Anterior cingulate cortex (tissue), 58 donors: ENCODE data around the gene CHD9NB.
A peak's percentile ranks its signal among the peaks of the same experiment; 100 is the strongest.
"Not testable (repeated sequence)": the region's sequence is repeated elsewhere in the genome, so short reads cannot be mapped to it uniquely, and the experiment has no call there.

Source experiments
- DNase-seq, 58 donors: peaks; one replicate each; lab custom pipeline; 2025; lab: John Stamatoyannopoulos, UW

Gene CHD9NB

DNA sequence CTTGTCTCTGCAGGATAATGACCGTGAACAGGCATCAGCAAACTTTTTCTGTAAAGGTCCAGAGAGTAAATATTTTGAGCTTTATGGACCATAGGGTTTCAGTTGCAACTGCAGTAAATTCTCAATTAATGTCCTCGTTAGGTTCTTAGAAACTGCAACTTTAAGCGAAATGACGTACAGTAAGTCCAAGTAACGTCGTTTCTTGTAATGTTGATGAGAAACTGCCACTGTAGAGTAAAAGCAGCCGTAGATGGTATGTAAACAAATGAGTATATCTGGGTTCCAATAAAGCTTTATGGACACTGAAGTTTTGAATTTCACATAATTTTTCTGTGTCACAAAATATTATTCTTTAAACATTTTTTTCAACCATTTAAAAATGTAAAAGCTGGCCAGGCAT is 7.0 kb upstream of the CHD9NB start:
- DNase-seq: no peak

DNA sequence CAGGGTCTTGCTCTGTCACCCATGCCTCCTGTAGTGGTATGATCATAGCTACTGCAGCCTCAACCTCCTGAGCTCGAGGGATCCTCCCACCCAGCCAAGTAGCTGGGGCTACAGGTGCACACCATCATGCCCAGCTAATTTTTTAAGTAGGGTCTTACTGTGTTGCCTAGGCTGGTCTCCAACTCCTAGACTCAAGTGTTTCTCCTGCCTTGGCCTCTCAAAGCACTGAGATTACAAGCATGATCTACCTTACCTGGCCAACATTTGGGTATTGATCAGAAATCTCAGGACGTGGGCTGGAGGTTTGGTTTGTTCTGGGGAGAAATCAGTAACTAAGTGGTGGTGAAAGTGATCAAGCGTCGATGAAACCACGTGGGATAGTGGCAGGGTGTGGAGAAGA is 6.2 kb upstream of the CHD9NB start:
- no peak for DNase-seq

DNA sequence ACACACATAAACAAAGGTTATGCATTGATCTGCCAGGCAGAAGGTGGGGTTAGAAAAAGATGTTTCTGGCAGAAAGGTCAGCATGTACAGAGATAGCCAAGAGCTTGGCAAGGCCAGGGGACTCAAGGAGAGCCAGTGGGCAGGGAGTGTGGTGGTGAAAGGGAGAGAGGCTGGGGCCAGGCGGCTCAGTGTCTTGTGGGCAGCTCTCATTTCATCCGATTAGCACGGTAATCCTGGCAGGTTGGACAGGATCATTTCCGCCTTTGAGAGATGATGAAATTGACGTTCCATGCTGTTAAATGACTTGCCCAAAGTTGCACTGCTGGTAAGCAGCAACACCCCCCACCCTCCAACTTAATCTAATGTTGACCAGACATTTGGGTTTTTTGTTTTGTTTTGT is 5.7 kb upstream of the CHD9NB start:
- DNase-seq: no peak

DNA sequence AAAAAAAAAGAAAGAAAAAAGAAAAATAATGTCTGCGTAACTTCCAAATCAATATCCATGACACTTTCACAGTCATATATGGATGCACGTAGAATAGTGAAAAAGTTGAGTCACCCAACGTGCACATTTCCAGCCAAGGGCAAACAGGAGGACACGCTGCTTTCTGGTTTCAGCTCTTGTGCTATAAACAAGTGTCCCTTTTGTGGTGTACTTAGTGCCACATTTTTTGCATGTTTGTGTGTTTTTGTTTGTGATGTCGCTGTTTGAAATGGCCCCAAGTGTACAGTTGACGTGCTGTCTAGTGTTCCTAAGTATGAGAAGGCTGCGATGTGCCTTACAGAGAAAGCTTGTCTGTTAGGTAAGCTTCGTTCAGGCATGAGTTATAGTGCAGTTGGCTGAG is 5.0 kb upstream of the CHD9NB start:
- DNase-seq: no peak

DNA sequence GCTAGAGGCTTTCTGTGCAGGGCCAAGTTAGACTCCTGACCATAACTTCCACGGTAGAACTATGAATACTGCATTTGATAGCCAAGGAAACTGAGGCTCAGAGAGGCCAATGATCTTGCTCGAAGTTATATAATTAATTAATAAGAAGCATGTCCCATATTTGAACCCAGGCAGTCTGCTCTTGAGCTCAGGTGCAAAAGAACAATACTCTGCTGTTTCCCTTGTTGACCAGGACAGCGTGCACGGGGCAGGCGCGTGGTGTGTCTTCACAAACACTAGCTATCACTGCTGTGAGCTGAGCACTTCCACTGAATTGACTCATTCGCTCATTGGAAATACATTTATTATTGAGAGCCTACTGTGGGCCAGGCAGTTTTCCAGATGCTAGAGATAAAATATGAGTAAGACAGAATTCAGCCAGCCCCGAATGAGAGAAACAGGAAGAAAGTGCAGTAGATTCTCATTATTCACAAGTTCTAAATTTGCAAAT is 3.7 kb upstream of the CHD9NB start:
- DNase-seq: peak in 2 of 58 donors; percentile 3 to 25

DNA sequence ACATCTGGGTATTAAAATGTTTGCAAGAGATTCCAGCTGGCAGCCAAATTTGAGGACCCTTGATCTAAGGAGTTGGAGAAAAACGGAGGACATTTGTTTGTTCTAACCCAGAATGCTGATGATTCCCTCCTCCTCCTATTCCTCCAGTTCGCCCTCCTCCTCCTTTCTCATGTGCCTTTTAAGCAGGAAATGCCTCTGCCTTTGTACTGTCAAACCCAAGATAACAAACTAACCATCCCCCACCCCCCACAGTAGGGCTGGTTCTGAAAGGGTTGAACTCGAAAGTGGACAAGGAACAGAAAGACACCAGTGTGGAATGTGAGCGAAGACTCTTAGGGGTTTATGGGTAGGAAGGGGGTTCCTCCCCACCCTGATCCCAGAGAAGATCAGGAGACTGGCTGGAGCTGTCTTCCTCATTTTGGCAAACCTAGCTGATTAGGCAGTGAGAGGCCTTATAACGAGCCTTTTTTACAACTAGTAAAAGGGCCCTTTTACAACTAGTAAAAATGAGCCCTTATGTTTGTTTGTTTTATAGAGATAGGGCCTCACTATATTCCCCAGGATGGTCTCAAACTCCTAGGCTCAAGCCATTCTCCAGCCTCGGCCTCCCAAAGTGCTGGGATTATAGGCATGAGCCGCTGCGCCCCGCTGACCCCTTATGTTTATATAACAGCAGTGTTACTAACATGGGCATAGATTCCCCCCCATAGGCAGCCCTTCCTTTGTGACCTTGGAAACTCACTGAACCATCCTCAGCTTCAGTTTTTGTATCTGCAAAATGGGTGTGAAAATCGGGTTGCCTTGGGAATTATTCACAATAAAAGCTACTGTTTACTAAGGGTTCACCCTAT is 3.1 kb upstream of the CHD9NB start:
- peak in 14 of 58 donors; percentile 14 to 67 (median 37) for DNase-seq

DNA sequence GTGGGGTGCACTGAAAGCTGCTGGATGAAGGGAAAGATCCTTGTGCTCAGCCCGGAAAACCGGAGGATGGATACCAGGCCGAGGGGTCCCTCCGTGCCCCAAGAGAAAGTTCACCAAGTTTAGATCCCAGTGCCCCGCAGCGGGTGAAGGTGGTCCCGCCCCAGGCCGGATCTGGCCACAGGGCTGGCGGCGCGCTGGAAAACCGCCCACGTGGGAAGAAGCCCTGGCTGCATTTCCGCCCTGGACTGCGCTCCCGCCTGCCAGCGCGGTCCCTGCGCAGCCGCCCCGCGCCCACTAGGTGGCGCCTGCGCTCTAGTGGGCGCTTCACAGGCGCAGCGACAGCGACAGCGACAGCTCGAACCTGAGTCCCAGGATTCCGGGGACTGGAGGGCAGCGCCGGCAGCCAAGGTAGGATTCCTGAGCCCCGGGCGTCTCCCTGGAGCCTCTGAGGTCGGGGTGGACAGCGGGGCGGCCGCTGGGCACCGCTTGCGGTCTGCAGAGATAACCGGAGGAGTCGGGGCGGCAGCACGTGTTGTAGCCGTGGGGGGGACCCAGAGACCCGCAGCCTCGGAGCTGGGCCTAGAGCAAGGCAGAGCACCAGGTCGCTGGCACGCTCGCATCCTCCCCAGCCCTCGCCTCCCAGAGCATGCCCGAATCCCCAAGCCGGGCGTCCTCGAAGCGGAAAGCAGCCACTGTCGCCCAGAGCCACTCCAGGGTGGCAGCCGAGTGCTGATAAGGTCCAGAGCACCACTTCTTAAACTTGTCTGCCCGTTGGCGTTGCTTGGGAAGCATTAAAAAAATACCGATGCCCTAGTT is 2.2 kb upstream of the CHD9NB start, which contains the start of gene CHD9:
TSS of gene CHD9 (plus strand) at position 322 of the 816 bp plus-strand sequence. CDS start 101,099 bp downstream, outside the sequence.
- DNase-seq: peak; percentile 8 to 95 (median 80)

DNA sequence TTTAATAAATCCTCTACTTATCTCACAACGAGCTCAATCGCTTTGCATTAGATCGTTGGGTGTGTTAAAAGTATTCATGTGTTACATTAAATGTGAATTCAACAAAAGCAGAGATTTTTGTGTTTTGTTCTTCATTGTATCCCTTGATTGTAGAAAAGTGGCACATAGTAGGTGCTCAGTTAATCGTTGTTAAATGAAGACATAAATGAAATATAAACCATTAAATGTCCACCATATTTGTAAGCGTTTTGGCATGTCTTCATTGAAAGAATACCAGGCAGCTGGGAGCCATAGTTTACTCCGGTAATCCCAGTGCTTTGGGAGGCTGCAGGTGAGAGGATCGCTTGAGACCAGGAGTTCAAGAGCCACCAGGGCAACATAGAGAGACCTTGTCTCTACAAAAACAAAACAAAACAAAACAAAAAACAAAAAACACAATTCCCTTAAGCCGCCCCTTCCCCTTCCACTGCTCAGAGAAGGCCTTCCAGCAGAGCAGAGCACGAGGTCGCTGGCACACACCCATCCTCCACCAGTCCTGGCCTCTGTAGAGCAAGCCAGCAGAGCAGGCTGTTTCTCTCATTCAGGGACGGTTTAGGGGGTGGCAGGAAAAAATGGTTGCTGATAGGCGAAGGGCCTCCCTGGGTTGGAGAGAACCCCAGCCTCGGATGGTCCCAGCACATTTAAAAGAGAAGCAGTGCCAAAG is 1.4 kb upstream of the CHD9NB start:
- DNase-seq: peak in 10 of 58 donors; percentile 10 to 47 (median 30)

DNA sequence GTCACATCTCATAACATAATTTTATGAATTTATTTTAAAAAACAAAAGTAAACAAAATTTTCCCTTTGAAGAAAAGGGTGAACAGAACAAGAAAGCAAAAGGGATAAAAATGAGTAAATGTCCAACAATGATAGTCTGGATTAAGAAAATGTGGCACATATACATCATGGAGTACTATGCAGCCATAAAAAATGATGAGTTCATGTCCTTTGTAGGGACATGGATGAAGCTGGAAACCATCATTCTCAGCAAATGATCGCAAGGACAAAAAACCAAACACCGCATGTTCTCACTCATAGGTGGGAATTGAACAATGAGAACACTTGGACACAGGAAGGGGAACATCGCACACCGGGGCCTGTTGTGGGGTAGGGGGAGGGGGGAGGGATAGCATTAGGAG is 1.4 kb downstream of the CHD9NB start:
- DNase-seq: not testable (repeated sequence)

DNA sequence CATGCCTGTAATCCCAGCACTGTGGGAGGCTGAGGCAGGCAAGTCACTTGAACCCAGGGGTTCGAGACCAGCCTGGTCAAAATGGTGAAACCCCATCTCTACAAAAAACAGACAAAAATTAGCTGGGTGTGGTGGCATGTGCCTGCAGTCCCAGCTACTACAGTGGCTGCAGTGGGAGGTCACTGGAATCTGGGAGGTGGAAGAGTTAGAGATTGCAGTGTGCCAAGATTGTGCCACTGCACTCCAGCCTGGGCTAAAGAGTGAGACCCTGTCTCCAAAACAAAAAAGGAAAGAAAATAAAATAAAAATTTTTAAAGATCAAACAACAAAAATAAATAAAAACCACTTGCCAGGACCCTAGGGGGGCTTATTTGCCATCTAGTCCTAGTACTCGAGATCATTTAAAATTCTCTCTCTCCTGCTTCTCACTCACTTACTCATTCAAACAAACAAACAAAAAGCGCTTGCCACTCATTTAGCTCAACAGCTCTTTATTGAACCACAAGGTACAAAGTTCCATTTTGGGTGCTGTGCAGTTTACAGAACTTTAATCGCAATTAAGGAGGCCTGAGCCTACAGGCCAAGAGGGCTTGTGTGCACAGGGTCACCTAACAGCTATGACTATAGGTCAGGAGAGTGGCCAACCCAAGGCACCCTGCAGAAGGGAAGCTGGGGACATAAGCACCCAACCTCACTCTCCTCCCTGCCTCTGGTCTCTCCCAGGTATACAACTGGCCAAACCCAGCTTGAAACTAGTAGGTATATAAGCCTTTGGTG is 4.4 kb downstream of the CHD9NB start:
- DNase-seq: no peak

DNA sequence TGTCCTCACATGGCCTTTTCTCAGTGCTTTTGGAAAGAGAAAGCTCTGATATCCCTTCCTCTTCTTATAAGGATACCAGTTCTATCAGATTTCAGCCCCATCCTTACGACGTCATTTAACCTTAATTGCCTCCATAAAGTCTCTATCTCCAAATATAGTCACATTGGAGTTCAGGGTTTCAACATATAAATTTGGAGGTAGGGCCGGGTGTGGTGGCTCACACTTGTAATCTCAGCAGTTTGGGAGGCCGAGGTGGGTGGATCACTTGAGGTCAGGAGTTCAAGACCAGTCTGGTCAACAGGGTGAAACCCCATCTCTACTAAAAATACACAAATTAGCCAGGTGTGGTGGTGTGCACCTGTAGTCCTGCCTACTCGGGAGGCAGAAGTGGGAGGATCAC is 5.2 kb downstream of the CHD9NB start:
- not testable (repeated sequence) for DNase-seq

DNA sequence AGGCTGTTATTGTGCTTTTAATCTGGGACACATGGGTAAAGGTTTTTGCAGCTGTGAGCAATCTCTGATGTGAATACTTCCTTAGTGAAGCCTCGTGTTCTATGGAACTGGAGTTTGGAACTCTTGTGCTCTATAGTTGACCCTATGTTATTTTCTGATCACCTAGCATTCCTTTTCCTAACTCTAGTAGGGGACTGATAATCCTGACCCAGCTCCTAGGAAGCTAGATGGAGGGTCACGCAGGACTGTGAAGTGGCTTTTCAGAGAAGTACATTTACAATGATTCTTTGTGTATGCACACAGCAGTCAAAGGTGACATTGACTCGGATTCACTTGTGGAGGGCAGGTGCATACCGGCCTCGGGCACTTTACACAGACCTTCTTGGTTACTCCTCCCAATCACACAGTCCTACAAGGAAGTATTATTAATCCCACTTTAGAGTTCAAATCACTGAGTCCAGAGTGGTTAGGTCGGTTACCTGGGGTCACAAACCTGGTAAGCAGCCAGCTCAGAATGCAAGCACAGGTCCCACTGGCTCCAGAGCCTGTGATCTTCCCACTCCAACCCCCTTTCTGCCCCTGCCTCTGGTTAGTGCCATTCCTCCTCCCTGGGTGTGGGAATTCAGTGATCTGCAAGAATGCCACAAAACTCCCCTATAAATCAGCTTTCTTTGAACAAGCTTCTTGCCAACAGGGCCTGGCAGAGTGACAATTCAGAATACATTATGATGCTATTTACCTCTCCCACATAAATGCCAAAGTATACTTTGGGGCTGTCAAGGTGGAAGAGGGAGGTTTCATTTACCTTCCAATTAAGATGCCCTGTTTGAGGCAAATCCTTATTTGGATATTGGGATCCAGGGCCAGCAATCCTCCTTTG is 7.1 kb downstream of the CHD9NB start:
- DNase-seq: no peak

DNA sequence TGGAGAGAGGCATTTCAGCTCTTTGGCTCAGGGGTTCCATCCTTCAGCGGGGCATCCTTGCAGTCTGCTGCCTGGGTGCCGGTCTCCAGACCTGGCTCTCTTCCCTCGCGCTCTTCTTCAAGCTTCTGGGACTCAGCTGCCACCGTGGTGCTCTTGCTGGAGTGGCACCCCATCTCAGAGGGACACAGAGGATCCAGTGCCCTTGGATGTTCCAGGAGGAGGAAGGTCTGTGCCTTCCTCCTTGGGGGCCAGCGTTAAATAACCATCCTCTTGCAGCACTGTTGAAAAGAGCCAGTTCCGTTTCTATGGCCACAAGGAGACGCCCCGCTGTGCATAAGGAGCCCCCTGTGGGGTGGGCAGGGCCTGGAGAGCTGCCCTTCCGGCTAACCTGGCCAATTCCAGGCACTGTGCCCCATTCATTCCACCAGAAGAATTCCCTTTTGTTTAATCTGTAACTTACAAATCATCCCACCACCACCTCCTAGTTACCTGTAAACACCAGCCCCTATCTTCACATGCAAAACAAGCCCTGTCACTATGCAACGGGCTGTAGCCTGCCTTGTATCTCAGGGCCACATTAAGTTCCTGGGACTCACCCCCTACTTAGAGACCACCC is 8.6 kb downstream of the CHD9NB start:
- no peak for DNase-seq

DNA sequence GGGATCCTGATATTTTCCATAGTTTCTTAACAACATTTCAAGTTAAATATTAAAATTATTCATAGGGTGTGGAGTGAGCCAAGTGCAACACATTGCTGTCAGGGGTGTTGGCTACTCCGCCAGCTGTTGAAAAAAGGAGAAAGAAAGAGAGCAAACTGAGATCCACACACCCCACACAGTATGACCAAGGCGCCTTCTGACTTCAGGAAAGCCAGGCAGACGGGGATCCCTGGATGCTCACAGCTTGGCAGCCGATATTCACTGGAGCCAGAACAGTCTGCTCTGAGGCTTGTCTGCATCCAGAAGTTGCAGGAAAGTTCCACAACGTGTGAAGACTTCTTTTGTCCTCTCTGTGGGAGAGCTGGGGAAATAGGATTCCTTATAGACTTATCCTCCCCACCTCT is 9.3 kb downstream of the CHD9NB start:
- DNase-seq: peak in 4 of 58 donors; percentile 3 to 31 (median 26)

DNA sequence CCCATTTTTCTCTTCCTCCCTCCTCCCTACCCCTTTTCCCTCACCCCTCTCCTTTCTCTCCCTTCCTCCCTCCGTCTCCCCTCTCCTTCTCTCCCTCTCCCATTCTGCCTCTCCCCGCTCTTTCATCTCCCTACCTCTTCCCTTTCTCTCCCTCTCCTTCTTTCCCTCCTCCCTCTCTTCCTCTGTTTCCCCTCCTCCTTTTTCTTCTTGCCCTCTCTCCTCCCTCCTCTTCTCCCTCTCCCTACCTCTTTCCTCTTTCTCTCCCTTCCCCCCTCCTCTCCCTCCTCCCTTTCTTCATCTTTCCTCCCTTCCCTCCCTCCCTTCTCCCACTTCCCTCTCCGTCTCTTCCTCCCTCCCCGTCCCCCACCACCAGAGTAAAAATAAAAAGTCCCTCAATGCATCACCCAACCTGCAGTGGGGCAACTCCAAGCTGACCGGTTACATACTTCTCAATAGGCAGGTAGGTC is 10.4 kb downstream of the CHD9NB start:
- DNase-seq: no peak

DNA sequence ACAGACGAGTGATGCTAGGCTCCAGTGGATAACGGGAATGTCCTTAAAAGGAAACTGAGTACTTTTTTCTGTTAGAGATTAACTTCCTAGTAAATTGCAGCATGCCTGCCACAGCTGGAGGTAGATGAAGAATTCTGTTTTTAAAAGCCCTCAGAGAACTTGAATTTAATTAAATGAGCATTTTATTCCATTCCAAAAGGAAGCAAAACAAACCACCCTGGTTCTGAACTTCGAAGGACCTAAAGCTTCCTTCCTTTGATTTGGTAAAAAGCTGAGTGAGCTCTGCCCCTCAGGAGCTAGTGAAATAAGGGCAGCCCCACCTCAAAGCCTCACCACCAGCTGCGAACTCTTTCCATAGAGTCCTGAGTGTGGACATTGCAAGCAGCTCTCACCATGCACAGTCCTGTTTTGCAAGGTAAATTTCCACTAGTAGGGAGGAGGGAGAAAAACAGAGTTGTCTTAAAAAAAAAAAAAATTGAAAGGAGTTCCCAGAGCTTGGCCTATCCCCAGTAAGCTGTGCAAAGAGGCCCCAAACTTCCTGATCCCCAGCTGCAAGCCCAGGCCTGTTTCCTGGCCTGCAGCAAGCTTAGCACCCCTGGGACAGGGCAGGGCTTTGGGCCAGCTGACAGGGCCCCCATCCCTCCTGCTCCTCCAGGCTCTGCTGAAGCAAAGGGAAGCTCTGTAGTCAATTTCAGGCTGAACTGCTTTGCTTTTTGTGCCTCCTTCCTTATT is 11.2 kb downstream of the CHD9NB start:
- DNase-seq: no peak

DNA sequence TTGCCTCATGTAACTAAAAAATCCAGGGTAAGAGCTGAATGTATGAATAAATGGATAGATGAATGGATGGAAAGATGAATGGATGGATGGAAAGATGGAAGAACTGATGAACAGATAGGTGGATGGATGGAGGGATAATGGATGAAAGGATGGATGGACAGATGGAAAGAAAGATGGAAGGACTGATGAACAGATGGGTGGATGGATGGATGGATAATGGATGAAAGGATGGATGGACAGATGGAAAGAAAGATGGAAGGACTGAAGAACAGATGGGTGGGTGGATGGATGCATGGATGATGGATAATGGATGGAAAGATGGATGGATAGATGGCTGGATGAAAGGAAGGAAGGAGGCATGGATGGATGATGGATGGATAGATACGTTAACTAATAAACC is 11.9 kb downstream of the CHD9NB start:
- DNase-seq: no peak

DNA sequence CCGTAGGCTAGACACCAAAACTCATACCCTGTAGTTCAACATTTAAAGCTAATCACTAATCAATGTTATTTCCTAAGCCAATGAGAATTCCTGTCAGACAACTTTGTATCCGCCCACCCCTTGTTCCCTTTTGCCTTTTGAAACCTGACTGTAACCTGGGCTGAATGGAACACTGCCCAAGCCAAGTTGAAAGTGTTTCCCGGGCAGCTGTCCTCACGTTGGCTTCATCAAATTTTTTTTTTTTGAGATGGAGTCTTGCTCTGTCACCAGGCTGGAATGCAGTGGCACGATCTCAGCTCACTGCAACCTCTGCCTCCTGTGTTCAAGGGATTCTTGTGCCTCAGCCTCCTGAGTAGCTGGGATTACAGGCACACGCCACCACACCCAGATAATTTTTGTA is 16.0 kb downstream of the CHD9NB start:
- not testable (repeated sequence) for DNase-seq
